Vagina (tissue), 2 donors: ENCODE measurements around the gene SLC35D1. TPM values are rescaled to one million over a fixed set of nuclear protein-coding genes. Genes with fewer than 3 reads are reported as not detected.

Experiments used
- DNase-seq, 2 donors: peaks; one replicate each; pipeline ENCODE4 v3.0.0-alpha.2; 2017; ENCODE audit errors: extremely low spot score in 2 of 2
- H3K27ac ChIP-seq: fragments of 200-600 bp; sonication (generic); one replicate; pipeline ENCODE4 v1.5.1; 2019
- H3K27me3 ChIP-seq: fragments of 200-600 bp; sonication (generic); one replicate; pipeline ENCODE4 v1.5.1; 2019
- H3K36me3 ChIP-seq, 2 donors: fragments of 200-600 bp; sonication (generic); one replicate each; pipeline ENCODE4 v1.5.1; 2017 to 2019
- H3K4me1 ChIP-seq: fragments of 200-600 bp; sonication (generic); one replicate; pipeline ENCODE4 v1.5.1; 2019
- H3K4me3 ChIP-seq, 2 donors: fragments of 200-600 bp; sonication (generic); 1 replicate in 1 of 2; 2 replicates in 1 of 2; pipeline ENCODE4 v1.5.1; 2016 to 2019
- H3K9me3 ChIP-seq: fragments of 200-600 bp; sonication (generic); one replicate; pipeline ENCODE4 v1.5.1; 2019
- CTCF ChIP-seq, 3 experiments: fragments of 450-650 bp in 2 of 3; fragments of 200-600 bp in 1 of 3; sonication (generic) in 1 of 3; IDR thresholded peaks; one replicate each; pipeline ENCODE4 v1.5.1; 2017 to 2019; ENCODE audit warnings: antibody characterized with exemption in 3 of 3, mild to moderate bottlenecking in 2 of 3, moderate library complexity in 2 of 3
- POLR2A ChIP-seq, 2 donors: fragments of 450-650 bp; IDR thresholded peaks; one replicate each; pipeline ENCODE4 v1.6.1; 2017; ENCODE audit warnings: antibody characterized with exemption in 2 of 2, mild to moderate bottlenecking in 2 of 2, moderate library complexity in 2 of 2
- POLR2AphosphoS5 ChIP-seq, 2 donors: sonication (generic); formaldehyde crosslinking; IDR thresholded peaks; one replicate each; pipeline ENCODE4 v1.9.0; 2017; ENCODE audit warnings: antibody characterized with exemption in 2 of 2, mild to moderate bottlenecking in 2 of 2, low read depth in 1 of 2; ENCODE audit not compliant: insufficient read depth in 1 of 2
- intact Hi-C: fragments of 100-400 bp; cut with DNase I; formaldehyde crosslinking; loops from one replicate; pipeline ENCODE4 v1.15.1; 2023
- total RNA-seq: library from RNA; depleted of rRNA; stranded (reverse); fragments of >200 nt; gene quantifications from one replicate; pipeline ENCODE4 v1.2.3, GENCODE V29; 2016

Gene SLC35D1
- total RNA-seq, 1 donor from 2014 or later, result 13.3 TPM

GRCh38 chr1:67059346-67059745 is 5.4 kb upstream of the SLC35D1 start:
- Histone ChIP-seq H3K27me3 (no peaks in the 10 kb centered on the region), H3K4me1 (peaks cover 5% of the 10 kb centered on the region), H3K27ac (no peak overlapping the region), H3K36me3 (no peaks in the 10 kb centered on the region), H3K9me3 (no peaks in the 10 kb centered on the region), H3K4me3 (no peak overlapping the region)
- no peak for DNase-seq
- intact Hi-C loops, result no loop called here
- TF ChIP-seq POLR2A (IDR thresholded peaks at IDR 0.05) (no peak), CTCF (IDR thresholded peaks at IDR 0.05) (no peak), POLR2AphosphoS5 (IDR thresholded peaks at IDR 0.05; ENCODE audit: insufficient read depth in 1 of 2, low read depth in 1 of 2) (no peak)

GRCh38 chr1:67058761-67059160 is 4.8 kb upstream of the SLC35D1 start:
- TF ChIP-seq CTCF (IDR thresholded peaks at IDR 0.05), result no peak
- no peak for TF ChIP-seq POLR2AphosphoS5 (IDR thresholded peaks at IDR 0.05; ENCODE audit: insufficient read depth in 1 of 2, low read depth in 1 of 2)
- TF ChIP-seq POLR2A (IDR thresholded peaks at IDR 0.05), result no peak
- Histone ChIP-seq H3K27me3 (no peaks in the 10 kb centered on the region), H3K4me1 (peaks cover 5% of the 10 kb centered on the region), H3K36me3 (no peaks in the 10 kb centered on the region), H3K4me3 (no peak overlapping the region), H3K27ac (no peak overlapping the region), H3K9me3 (no peaks in the 10 kb centered on the region)
- no peak for DNase-seq
- intact Hi-C loops, result no loop called here

GRCh38 chr1:67058242-67058641 is 4.3 kb upstream of the SLC35D1 start:
- H3K36me3 ChIP-seq, result no peaks in the 10 kb centered on the region
- intact Hi-C loops, result no loop called here
- TF ChIP-seq CTCF (IDR thresholded peaks at IDR 0.05) (no peak), POLR2AphosphoS5 (IDR thresholded peaks at IDR 0.05; ENCODE audit: insufficient read depth in 1 of 2, low read depth in 1 of 2) (no peak), POLR2A (IDR thresholded peaks at IDR 0.05) (no peak)
- no peaks in the 10 kb centered on the region for H3K27me3 ChIP-seq
- H3K4me3 ChIP-seq, result no peak overlapping the region
- no peak overlapping the region for H3K27ac ChIP-seq
- DNase-seq, result no peak
- peaks cover 5% of the 10 kb centered on the region for H3K4me1 ChIP-seq
- no peaks in the 10 kb centered on the region for H3K9me3 ChIP-seq

- Histone ChIP-seq H3K36me3 (peaks cover 0 to 13% of the 10 kb centered on the region in 2 donors), H3K4me1 (peaks cover 44% of the 10 kb centered on the region), H3K27ac (peak overlapping the region; percentile 96), H3K4me3 (peak overlapping the region; percentile 68 to 89), H3K27me3 (no peaks in the 10 kb centered on the region), H3K9me3 (no peaks in the 10 kb centered on the region)
- intact Hi-C loops, result no loop called here
- no peak for TF ChIP-seq POLR2AphosphoS5 (IDR thresholded peaks at IDR 0.05; ENCODE audit: insufficient read depth in 1 of 2, low read depth in 1 of 2)
- no peak for TF ChIP-seq CTCF (IDR thresholded peaks at IDR 0.05)
- no peak for DNase-seq
Observed at GRCh38 chr1:67053535-67053784, 488 bp downstream of the SLC35D1 start.

GRCh38 chr1:67052741-67053534 is 1.0 kb downstream of the SLC35D1 start:
- H3K27me3 ChIP-seq, result no peaks in the 10 kb centered on the region
- no peaks in the 10 kb centered on the region for H3K9me3 ChIP-seq
- peaks cover 49% of the 10 kb centered on the region for H3K4me1 ChIP-seq
- peaks cover 0 to 19% of the 10 kb centered on the region in 2 donors for H3K36me3 ChIP-seq
- peak overlapping the region; percentile 68 to 89 for H3K4me3 ChIP-seq
- no peak for TF ChIP-seq POLR2AphosphoS5 (IDR thresholded peaks at IDR 0.05; ENCODE audit: insufficient read depth in 1 of 2, low read depth in 1 of 2)
- no peak for TF ChIP-seq CTCF (IDR thresholded peaks at IDR 0.05)
- TF ChIP-seq POLR2A (IDR thresholded peaks at IDR 0.05), result no peak
- peak overlapping the region; percentile 96 for H3K27ac ChIP-seq
- DNase-seq, result no peak
- intact Hi-C loops, result no loop called here
